Activated T-cell treated with anti-CD3 and anti-CD28 coated beads, Interleukin-2, amount 50 U/mL, for 48 hours (primary cell): Measurements from ENCODE around the gene CTSH.

Experiments
- DNase-seq, 2 experiments: peaks; one replicate each; pipeline ENCODE4 v3.0.0-alpha.2; 2020

Gene CTSH, protein sequence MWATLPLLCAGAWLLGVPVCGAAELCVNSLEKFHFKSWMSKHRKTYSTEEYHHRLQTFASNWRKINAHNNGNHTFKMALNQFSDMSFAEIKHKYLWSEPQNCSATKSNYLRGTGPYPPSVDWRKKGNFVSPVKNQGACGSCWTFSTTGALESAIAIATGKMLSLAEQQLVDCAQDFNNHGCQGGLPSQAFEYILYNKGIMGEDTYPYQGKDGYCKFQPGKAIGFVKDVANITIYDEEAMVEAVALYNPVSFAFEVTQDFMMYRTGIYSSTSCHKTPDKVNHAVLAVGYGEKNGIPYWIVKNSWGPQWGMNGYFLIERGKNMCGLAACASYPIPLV

GRCh38 chr15:78944669-78945407 is at the start of gene CTSH:
TSS of gene CTSH (minus strand) at chr15:78945046. CDS start at chr15:78944981, 65 bp downstream.
- DNase-seq, result peak; percentile 70 to 79

DNA sequence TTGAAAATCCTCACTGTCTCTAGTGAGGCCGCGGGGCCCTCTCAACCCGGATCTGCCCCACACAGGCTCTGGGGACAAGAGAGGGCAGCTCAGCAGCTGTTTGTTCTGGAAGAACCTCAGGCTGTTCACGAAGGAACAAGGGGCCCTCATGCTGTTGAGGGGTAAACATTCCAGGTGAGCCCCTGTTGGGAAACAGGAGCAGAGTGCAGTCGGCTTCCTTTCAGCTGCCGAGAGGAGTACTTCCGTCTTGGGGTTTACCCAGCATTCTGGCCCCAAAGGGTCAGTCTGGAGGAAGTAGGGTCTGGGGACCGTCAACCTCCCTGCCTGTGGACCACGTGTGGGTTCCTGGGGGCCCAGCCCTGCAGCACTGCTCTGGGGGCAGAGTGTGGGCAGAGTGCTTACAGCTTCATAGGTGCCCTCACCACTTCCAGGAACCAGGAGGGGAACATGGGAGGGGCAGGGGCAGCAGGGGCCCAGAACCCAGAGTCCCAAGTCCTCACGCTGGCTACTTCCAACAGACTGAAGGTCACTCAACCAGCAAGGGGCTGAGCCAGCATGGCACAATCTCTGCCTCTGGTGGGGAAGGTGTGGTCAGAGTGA is 49.2 kb upstream of the CTSH start:
- DNase-seq, result no peak

- no peak for DNase-seq
Observed at GRCh38 chr15:78993257-78993930, 48.5 kb upstream of the CTSH start.

- DNase-seq, result no peak
Observed at GRCh38 chr15:78992416-78993256, 47.8 kb upstream of the CTSH start.

- DNase-seq, result no peak
Observed at GRCh38 chr15:78991879-78992278, 47.0 kb upstream of the CTSH start.

GRCh38 chr15:78991476-78991875 is 46.6 kb upstream of the CTSH start:
- DNase-seq, result no peak

DNA sequence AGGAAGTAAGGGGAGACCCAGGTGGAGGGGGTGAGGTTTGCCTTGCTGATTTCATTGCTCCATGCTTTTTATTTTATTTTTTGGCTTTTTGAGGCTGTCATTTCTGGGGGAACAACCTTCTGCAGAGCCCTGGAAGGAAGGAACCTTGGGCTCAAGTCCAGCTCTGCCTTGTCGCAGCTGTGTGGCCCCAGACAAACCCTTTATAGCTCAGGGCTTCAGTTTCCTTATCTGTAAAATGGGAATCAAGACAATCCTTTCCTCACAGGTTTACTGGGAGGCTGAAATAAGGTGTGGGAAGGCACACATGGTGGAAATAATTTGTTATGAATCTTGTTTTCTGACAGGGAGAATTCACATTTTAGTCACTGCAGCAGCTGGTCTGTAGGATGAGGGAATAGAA is 45.4 kb upstream of the CTSH start:
- DNase-seq, result no peak

DNA sequence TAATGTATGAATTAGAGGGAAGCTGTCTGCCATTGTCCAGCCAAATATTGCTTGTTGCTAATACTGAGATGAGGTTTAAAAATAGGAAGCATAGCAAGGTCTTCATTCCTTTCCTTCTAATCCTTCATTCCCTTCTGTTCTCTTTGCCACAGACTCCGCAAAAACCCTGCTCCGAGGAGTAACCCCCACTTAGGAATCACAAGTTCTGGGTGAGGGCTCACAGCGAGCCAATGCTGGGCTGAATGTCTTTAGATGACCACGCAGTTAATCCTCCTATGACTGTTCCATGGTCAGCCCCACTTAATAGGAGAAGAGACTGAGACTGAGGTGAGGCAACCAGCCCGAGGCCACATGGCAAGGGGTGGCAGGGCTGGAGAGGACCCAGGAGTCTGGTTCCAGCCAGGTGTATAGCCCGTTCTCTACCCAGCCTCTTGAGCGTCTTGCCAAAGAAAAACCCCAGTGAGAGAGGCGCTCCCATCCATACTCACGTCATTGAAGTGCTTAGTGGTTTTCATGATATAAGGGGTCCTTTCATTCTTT is 44.9 kb upstream of the CTSH start:
- no peak for DNase-seq

GRCh38 chr15:78988361-78988911 is 43.6 kb upstream of the CTSH start:
- no peak for DNase-seq

GRCh38 chr15:78987556-78988360 is 42.9 kb upstream of the CTSH start:
- no peak for DNase-seq

GRCh38 chr15:78985859-78986475 is 41.1 kb upstream of the CTSH start:
- no peak for DNase-seq

- no peak for DNase-seq
Observed at GRCh38 chr15:78984041-78984440, 39.2 kb upstream of the CTSH start.

DNA sequence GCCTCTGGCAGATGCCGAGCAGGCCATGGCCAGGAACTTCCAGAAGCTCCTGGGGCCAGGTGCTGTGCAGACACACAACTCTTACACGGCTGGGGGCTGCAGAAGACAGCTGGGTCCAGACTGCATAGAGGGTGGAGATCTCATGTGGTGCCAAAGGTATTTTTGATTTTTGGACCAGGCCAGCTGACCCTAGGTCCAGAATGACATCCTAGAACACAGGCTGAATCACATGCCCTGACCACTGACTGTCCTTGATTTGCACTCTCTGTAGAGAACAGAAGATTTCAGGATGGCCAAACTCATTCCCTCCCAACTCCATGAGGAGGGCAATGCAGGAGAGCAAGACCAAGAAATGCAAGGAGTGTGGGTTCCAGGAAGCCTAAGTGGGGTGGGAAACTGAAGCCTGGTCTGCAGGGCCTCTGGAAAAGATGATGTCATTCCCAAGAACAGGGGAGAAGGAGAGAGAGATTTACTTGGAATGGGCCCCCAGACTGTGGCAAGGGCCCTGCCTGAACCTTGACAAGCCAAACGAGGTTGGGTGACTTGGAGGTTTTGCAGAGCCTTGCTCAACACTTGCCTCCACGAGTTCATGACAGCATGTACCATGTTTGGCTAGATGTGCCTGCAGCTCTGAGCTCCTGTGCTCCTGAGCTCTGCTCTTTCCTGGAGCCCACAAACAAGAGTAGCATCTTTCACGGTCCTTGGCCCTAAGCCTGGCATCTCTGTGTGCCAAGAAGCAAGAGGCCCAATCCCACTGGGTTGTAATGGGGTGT is 38.5 kb upstream of the CTSH start:
- no peak for DNase-seq

DNA sequence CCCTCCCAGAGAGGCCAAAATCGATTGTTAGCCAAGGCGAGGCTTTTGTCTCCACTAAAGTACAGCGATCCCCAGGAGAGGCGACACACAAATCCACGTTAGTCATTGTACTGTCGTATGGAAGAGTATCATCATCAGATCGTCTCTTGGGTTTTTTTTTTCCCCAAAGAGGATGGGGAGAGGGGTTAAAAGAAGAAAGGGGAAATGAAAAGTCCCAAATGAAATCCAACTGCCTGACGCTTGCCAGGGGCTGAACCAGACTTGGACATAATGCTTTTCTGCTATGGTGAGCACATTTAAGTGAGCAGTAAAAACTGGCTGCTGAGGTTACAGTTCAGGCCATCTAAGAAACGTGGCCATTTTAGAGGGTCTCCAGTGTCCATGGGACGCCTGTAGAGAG is 37.9 kb upstream of the CTSH start:
- no peak for DNase-seq

- DNase-seq, result no peak
Observed at GRCh38 chr15:78981532-78982313, 36.9 kb upstream of the CTSH start.

DNA sequence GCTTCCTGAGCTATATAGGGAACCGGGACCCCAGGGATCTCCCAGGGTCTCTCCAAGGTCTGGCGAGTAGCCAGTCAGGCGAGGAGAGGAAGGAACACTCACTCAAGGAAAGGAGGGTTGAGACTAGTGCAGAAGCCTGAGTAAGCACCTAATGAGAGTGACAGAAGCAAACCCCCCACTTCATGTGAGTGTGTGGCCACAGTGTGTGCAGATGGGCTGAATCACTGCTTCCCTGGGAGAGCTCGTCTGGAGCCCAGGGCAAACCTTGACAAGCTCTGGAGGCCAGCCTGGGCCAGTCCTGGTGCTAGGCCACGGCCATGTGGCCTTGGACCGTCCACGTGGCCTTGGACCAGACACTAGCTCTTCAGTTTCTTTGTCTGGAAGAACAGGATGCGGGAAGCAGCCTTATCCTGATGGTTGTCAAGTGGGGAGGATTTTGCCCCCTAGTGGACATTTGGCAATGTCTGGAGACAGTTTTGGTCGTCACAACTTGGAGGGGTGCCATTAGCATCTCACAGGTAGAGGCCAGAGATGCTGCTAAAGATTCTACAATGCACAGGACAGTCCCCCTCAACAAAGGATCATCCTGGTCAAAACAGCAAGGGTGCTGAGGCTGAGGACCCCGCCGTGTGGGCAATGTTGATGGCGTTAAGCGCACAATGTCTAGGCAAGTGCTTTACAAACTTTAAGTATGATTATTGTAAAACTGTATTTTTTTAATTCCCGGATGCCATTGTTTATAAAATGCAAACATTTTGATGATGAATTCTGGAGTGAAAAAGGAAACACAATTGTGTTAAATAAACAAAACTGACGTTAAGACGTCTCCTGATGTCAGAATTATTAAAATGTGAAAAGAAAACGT is 34.8 kb upstream of the CTSH start:
- peak; percentile 48 to 49 for DNase-seq

DNA sequence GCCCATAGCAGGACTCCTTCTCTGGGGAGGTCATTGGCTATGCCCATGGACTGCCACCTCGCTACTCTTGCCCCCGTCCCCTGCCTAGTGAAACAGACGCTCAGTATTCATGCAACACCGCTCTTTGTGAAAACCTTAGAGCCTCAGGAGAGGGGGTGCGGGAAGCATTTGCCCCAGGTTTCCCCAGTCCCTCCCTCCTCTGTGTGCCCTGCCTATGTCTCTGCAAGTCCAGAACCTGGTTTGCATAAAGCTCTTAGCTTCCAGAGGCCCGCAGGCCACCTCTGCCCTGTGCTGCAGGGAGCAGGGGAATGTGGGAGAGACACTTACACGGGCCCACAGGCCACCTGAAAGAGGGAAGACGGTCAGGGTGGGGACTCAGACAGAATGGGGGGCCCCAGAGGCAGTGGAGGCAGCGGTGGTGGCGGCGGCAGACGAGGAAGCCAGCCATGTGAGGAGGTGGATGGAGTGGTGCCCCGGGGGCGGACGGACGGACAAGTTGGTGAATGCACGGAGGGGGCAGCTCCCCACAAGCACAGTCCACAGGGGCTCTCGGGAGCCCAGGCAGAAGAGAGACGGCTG is 33.8 kb upstream of the CTSH start:
- DNase-seq, result no peak
